GM12874 (cell line): ENCODE measurements around the gene C5AR2.

Source experiments
- TF ChIP-seq, protein P1 (sequence below): IDR thresholded peaks from 2 replicates; pipeline ENCODE4 v1.5.1; 2011; ENCODE audit warnings: low read depth, mild to moderate bottlenecking, control low read depth, low read length, moderate library complexity; ENCODE audit not compliant: insufficient read depth

Gene C5AR2

DNA sequence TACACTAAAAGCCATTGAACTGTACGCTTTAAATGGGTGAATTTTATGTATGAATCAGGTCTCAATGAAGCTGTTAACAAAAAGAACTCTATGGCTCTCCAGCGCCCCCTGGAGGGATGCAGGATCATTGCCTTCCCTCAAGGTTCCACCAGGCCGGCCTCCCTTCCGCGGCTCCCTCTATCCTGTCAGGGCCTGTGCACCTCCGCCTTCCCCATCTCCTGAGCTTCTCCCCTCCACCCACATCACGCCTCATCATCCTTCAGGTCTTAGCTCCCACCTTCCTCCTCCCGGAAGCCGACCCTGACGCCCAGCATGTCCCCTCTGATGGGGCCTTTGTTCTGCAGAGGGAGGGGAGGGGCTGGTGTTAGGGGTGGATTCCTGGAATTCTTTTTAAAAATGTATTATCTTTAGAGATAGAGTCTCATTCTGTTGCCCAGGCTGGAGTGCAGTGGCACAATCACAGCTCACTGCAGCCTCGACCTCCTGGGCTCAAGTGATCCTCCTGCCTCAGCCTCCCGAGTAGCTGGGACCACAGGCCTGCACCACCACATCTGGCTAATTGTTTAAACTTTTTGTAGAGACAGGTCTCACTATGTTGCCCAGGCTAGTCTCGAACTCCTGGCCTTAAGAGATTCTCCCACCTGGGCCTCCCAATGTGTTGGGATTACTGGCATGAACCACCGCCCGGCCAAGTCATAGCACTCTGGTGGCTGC, 59.7 kb downstream of the C5AR2 start:
- TF ChIP-seq, protein P1, sequence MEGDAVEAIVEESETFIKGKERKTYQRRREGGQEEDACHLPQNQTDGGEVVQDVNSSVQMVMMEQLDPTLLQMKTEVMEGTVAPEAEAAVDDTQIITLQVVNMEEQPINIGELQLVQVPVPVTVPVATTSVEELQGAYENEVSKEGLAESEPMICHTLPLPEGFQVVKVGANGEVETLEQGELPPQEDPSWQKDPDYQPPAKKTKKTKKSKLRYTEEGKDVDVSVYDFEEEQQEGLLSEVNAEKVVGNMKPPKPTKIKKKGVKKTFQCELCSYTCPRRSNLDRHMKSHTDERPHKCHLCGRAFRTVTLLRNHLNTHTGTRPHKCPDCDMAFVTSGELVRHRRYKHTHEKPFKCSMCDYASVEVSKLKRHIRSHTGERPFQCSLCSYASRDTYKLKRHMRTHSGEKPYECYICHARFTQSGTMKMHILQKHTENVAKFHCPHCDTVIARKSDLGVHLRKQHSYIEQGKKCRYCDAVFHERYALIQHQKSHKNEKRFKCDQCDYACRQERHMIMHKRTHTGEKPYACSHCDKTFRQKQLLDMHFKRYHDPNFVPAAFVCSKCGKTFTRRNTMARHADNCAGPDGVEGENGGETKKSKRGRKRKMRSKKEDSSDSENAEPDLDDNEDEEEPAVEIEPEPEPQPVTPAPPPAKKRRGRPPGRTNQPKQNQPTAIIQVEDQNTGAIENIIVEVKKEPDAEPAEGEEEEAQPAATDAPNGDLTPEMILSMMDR, result peak; percentile 90
